PC-3 (cell line): ENCODE measurements around the gene NEURL1B. TPM values are rescaled to one million over a fixed set of nuclear protein-coding genes. Genes with fewer than 3 reads are reported as not detected.

Experiments used
- ATAC-seq: fragments of 200-7000 bp; cut with Tn5 transposase; 2 replicates; pipeline ENCODE4 v1.9.1; 2020; ENCODE audit warnings: mild to moderate bottlenecking, moderate library complexity
- BruUV-seq: library from RNA; stranded (reverse); fragments of 400-500 nt; replicated peaks from 2 replicates; lab custom pipeline; 2021; lab: Mats Ljungman, UMichigan
- CTCF ChIA-PET: fragments of 300-600 bp; sonication (Branson Sonifier 250); formaldehyde crosslinking; loops from one replicate; lab custom pipeline; 2022; ENCODE audit warnings: antibody characterized with exemption; lab: Charles Lee
- POLR2A ChIA-PET: fragments of 300-600 bp; sonication (Branson Sonifier 250); formaldehyde crosslinking; loops from one replicate; lab custom pipeline; 2022; ENCODE audit warnings: antibody characterized with exemption; ENCODE audit not compliant: unreplicated experiment; lab: Charles Lee
- DNase-seq: peaks from one replicate; pipeline ENCODE4 v3.0.0-alpha.2; 2015
- H2AFZ ChIP-seq: fragments of 300-600 bp; sonication (generic); 2 replicates; pipeline ENCODE4 v1.6.0; 2016; ENCODE audit warnings: antibody characterized with exemption, low read length
- H3F3A ChIP-seq: fragments of 300-600 bp; sonication (generic); one replicate; pipeline ENCODE4 v1.6.0; 2017; ENCODE audit warnings: antibody characterized with exemption, low read length, control low read depth, mild to moderate bottlenecking; ENCODE audit not compliant: unreplicated experiment
- H3K27ac ChIP-seq: fragments of 300-600 bp; sonication (generic); 2 replicates; pipeline ENCODE4 v1.5.1; 2016; ENCODE audit warnings: mild to moderate bottlenecking, low read length
- H3K27me3 ChIP-seq: fragments of 300-600 bp; sonication (generic); 2 replicates; pipeline ENCODE4 v1.6.1; 2016; ENCODE audit warnings: low read length, mixed read lengths
- H3K36me3 ChIP-seq: fragments of 300-600 bp; sonication (generic); 2 replicates; pipeline ENCODE4 v1.6.1; 2016; ENCODE audit warnings: low read depth, mixed run types, low read length, mixed read lengths
- H3K4me1 ChIP-seq: fragments of 300-600 bp; sonication (generic); 2 replicates; pipeline ENCODE4 v1.5.1; 2016; ENCODE audit warnings: low read length; ENCODE audit not compliant: insufficient read depth
- H3K4me2 ChIP-seq: fragments of 300-600 bp; sonication (generic); 2 replicates; pipeline ENCODE4 v1.6.0; 2016; ENCODE audit warnings: low read length
- H3K4me3 ChIP-seq: fragments of 300-600 bp; sonication (generic); 2 replicates; pipeline ENCODE4 v1.5.1; 2016; ENCODE audit warnings: mild to moderate bottlenecking, low read length, mixed read lengths
- H3K79me2 ChIP-seq: fragments of 300-600 bp; sonication (generic); 2 replicates; pipeline ENCODE4 v1.6.1; 2017; ENCODE audit warnings: low read length, mixed read lengths
- H3K9ac ChIP-seq: fragments of 300-600 bp; sonication (generic); 2 replicates; pipeline ENCODE4 v1.6.0; 2016; ENCODE audit warnings: mild to moderate bottlenecking, low read length
- H3K9me2 ChIP-seq: fragments of 300-600 bp; sonication (generic); replicated peaks from 2 replicates; pipeline ENCODE4 v1.6.1; 2016; ENCODE audit warnings: mixed run types, low read length, mixed read lengths
- H3K9me3 ChIP-seq: fragments of 300-600 bp; sonication (generic); 2 replicates; pipeline ENCODE4 v1.6.1; 2016; ENCODE audit warnings: low read length, mixed read lengths
- H4K20me1 ChIP-seq: fragments of 300-600 bp; sonication (generic); 2 replicates; pipeline ENCODE4 v1.6.1; 2016; ENCODE audit warnings: low read length, mixed read lengths
- CTCF ChIP-seq: fragments of 300-600 bp; sonication (generic); conservative IDR thresholded peaks from 2 replicates; pipeline ENCODE4 v1.5.1; 2017; ENCODE audit warnings: antibody characterized with exemption, low read depth, mild to moderate bottlenecking, low read length
- EZH2 ChIP-seq: fragments of 300-600 bp; sonication (generic); IDR thresholded peaks from one replicate; pipeline ENCODE4 v1.6.1; 2017; ENCODE audit warnings: antibody characterized with exemption, mild to moderate bottlenecking, low read length; ENCODE audit not compliant: unreplicated experiment
- EZH2phosphoT487 ChIP-seq: fragments of 300-600 bp; sonication (generic); IDR thresholded peaks from 2 replicates; pipeline ENCODE4 v1.6.1; 2018; ENCODE audit warnings: mild to moderate bottlenecking, antibody characterized with exemption, low read length, borderline replicate concordance
- intact Hi-C: fragments of 100-400 bp; cut with micrococcal nuclease; formaldehyde crosslinking; loops from 2 replicates; pipeline ENCODE4 v1.9.0; 2023
- total RNA-seq: library from RNA; depleted of rRNA; stranded (reverse); fragments of >200 nt; gene quantifications from 2 replicates; pipeline ENCODE4 v1.2.3, GENCODE V29; 2014

Gene NEURL1B
- total RNA-seq, 1 experiment from 2014 or later = 0.95 TPM

- H3F3A ChIP-seq = no peaks in the 10 kb centered on the region
- H3K27me3 ChIP-seq = no peaks in the 10 kb centered on the region
- intact Hi-C loops = loop anchor here (1.0 kb wide), 2 partner anchors 158 to 220 kb away; no protein-coding TSS in a partner anchor
- DNase-seq = no peak
- no peaks in the 10 kb centered on the region for H3K9me2 ChIP-seq
- ATAC-seq = no peak
- no peaks in the 10 kb centered on the region for H3K36me3 ChIP-seq
- no peaks in the 10 kb centered on the region for H3K79me2 ChIP-seq
- no peak overlapping the region for H3K4me3 ChIP-seq
- no peak overlapping the region for H3K9ac ChIP-seq
- no peak overlapping the region for H3K4me2 ChIP-seq
- TF ChIP-seq CTCF (no peak), EZH2 (no peak), EZH2phosphoT487 (no peak)
- H4K20me1 ChIP-seq = no peaks in the 10 kb centered on the region
- H3K27ac ChIP-seq = no peak overlapping the region
- H2AFZ ChIP-seq = no peak overlapping the region
- no TSS peak for BruUV-seq
- no peaks in the 10 kb centered on the region for H3K9me3 ChIP-seq
- ChIA-PET CTCF (no interaction called here), POLR2A (no interaction called here)
- H3K4me1 ChIP-seq = peaks cover 14% of the 10 kb centered on the region
Measured at GRCh38 chr5:172712610-172713009, 71.5 kb downstream of the NEURL1B start.

DNA sequence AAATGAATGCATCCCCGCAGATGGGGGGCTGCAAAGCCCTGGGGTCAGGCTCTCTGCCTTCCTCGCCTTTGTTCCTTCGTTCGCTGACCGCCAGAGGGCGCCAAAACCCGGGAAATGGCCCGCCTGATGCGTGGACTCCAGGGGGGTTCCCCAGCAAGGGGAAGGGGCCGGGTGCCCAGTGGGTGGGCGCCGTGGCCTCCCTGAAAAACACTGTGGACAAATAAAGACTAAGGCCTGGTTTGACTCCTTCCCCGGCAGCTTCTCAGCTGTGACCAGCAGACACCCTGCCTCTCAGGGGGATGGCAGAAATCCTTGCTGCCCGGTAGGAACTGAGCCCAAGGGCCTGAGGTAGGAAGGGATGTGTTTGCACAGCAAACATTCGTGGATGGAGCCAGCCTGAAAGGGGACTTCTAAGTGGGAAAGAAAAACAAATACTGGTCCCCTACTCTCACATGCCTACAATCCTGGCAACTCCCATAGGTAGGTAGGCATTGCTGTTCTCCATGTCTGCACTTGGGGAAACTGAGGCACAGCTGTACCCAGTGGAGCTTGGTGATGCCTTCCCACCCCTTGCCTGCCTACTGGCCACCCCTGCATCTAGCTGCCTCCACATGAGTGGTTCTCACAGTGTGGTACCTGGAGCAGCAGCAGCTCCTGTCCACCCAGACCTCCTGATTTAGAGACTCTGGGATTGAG, 72.2 kb downstream of the NEURL1B start:
- H3K4me1 ChIP-seq = peaks cover 13% of the 10 kb centered on the region
- H2AFZ ChIP-seq = peak overlapping the region; percentile 55
- TF ChIP-seq CTCF (peak; percentile 97), EZH2 (no peak)
- H3K79me2 ChIP-seq = no peaks in the 10 kb centered on the region
- H3K27ac ChIP-seq = no peak overlapping the region
- no peaks in the 10 kb centered on the region for H3K9me3 ChIP-seq
- H3K27me3 ChIP-seq = no peaks in the 10 kb centered on the region
- no peaks in the 10 kb centered on the region for H4K20me1 ChIP-seq
- H3K9me2 ChIP-seq = no peaks in the 10 kb centered on the region
- H3K36me3 ChIP-seq = no peaks in the 10 kb centered on the region
- intact Hi-C loops = loop anchor here (1.0 kb wide), 2 partner anchors 157 to 219 kb away; no protein-coding TSS in a partner anchor
- ChIA-PET POLR2A (no interaction called here), CTCF (interaction anchor here (0.6 kb wide), 1 partner anchor 1677 kb away, joined by 3 read pairs; no protein-coding TSS in a partner anchor)
- ATAC-seq (peak; percentile 41), DNase-seq (peak; percentile 48)
- peak overlapping the region; percentile 61 for H3K4me2 ChIP-seq
- H3K9ac ChIP-seq = peak overlapping the region; percentile 39; the same call in 1 of the 2 replicates
- no peak overlapping the region for H3K4me3 ChIP-seq
- BruUV-seq = no TSS peak
- no peaks in the 10 kb centered on the region for H3F3A ChIP-seq
